NCI-H2107 (cell line): ENCODE data around the gene HMGCS2.
"Not testable (repeated sequence)": the region's sequence is repeated elsewhere in the genome, so short reads cannot be mapped to it uniquely, and the experiment has no call there.

Experiments
- DNase-seq: peaks from one replicate; lab custom pipeline; 2025; lab: John Stamatoyannopoulos, UW

Gene HMGCS2

GRCh38 chr1:119787776-119788175 lies 19.1 kb upstream of the HMGCS2 start:
- DNase-seq: no peak

- DNase-seq: not testable (repeated sequence)
Measured at GRCh38 chr1:119786473-119787050, 17.9 kb upstream of the HMGCS2 start.

- DNase-seq: not testable (repeated sequence)
Measured at GRCh38 chr1:119786046-119786445, 17.3 kb upstream of the HMGCS2 start.

GRCh38 chr1:119784191-119784781 lies 15.6 kb upstream of the HMGCS2 start:
- no peak for DNase-seq

GRCh38 chr1:119783354-119784185 lies 14.9 kb upstream of the HMGCS2 start:
- DNase-seq: no peak

GRCh38 chr1:119782631-119783325 lies 14.1 kb upstream of the HMGCS2 start:
- no peak for DNase-seq

- DNase-seq: no peak
Measured at GRCh38 chr1:119781434-119782210, 12.9 kb upstream of the HMGCS2 start.

GRCh38 chr1:119779869-119780356 lies 11.2 kb upstream of the HMGCS2 start:
- DNase-seq: no peak

- no peak for DNase-seq
Measured at GRCh38 chr1:119778886-119779560, 10.3 kb upstream of the HMGCS2 start.

GRCh38 chr1:119778359-119778758 lies 9.7 kb upstream of the HMGCS2 start:
- no peak for DNase-seq

GRCh38 chr1:119774746-119775490 lies 6.2 kb upstream of the HMGCS2 start:
- no peak for DNase-seq

GRCh38 chr1:119773711-119774241 lies 5.1 kb upstream of the HMGCS2 start:
- DNase-seq: no peak

GRCh38 chr1:119772298-119772697 lies 3.6 kb upstream of the HMGCS2 start:
- DNase-seq: no peak

- no peak for DNase-seq
Measured at GRCh38 chr1:119771770-119772169, 3.1 kb upstream of the HMGCS2 start.

- no peak for DNase-seq
Measured at GRCh38 chr1:119771016-119771415, 2.3 kb upstream of the HMGCS2 start.

GRCh38 chr1:119767486-119767885 lies 1.2 kb downstream of the HMGCS2 start:
- no peak for DNase-seq

- DNase-seq: no peak
Measured at GRCh38 chr1:119766374-119766794, 2.3 kb downstream of the HMGCS2 start.

GRCh38 chr1:119764220-119764619 lies 4.5 kb downstream of the HMGCS2 start:
- no peak for DNase-seq

- no peak for DNase-seq
Measured at GRCh38 chr1:119762953-119763352, 5.8 kb downstream of the HMGCS2 start.

GRCh38 chr1:119762409-119762808 lies 6.3 kb downstream of the HMGCS2 start:
- DNase-seq: no peak
